H1 (cell line): ENCODE results near the gene BCL6B.

Experiments
- BACH1 ChIP-seq: IDR thresholded peaks from 2 replicates; pipeline ENCODE4 v1.6.1; 2012; ENCODE audit warnings: low read length, improper control_type of control experiment
- CREB1 ChIP-seq: IDR thresholded peaks from 2 replicates; pipeline ENCODE4 v1.6.1; 2012; ENCODE audit warnings: inconsistent platforms
- CTBP2 ChIP-seq: IDR thresholded peaks from 2 replicates; pipeline ENCODE4 v1.7.0; 2011; ENCODE audit warnings: borderline replicate concordance, mild to moderate bottlenecking, moderate library complexity, mixed read lengths, low read length; ENCODE audit not compliant: insufficient read depth, insufficient read length
- EGR1 ChIP-seq: IDR thresholded peaks from 2 replicates; pipeline ENCODE4 v1.6.1; 2011; ENCODE audit warnings: low read depth, low read length, borderline replicate concordance
- EZH2 ChIP-seq: fragments of 200-600 bp; sonication (generic); IDR thresholded peaks from 2 replicates; pipeline ENCODE4 v1.7.1; 2012; ENCODE audit warnings: low read depth, mild to moderate bottlenecking, moderate library complexity, low read length, inconsistent platforms; ENCODE audit not compliant: severe bottlenecking
- JUND ChIP-seq: IDR thresholded peaks from 2 replicates; pipeline ENCODE4 v1.6.1; 2011; ENCODE audit warnings: mild to moderate bottlenecking, improper control_type of control experiment, low read length
- NRF1 ChIP-seq: IDR thresholded peaks from 2 replicates; pipeline ENCODE4 v1.6.1; 2011; ENCODE audit warnings: mild to moderate bottlenecking, low read depth, low read length, improper control_type of control experiment
- POLR2A ChIP-seq, 2 experiments: IDR thresholded peaks; 1 replicate in 1 of 2; 2 replicates in 1 of 2; pipeline ENCODE4 v1.6.1; 2011; ENCODE audit warnings: low read depth in 2 of 2, low read length in 2 of 2, mild to moderate bottlenecking in 2 of 2; ENCODE audit errors: control extremely low read depth in 1 of 2
- RAD21 ChIP-seq, 2 experiments: IDR thresholded peaks in 1 of 2; conservative IDR thresholded peaks in 1 of 2; 2 replicates each; pipeline ENCODE4 v1.6.1; 2011; ENCODE audit warnings: low read depth in 2 of 2, low read length in 2 of 2, improper control_type of control experiment in 1 of 2, inconsistent platforms in 1 of 2, mild to moderate bottlenecking in 1 of 2, moderate library complexity in 1 of 2
- SP1 ChIP-seq: IDR thresholded peaks from 2 replicates; pipeline ENCODE4 v1.6.1; 2011; ENCODE audit warnings: low read depth, low read length
- TAF1 ChIP-seq: IDR thresholded peaks from 2 replicates; pipeline ENCODE4 v1.6.1; 2011; ENCODE audit warnings: mild to moderate bottlenecking, low read depth, low read length
- TBP ChIP-seq: IDR thresholded peaks from 2 replicates; pipeline ENCODE4 v1.6.1; 2011; ENCODE audit warnings: low read depth, low read length, improper control_type of control experiment
- YY1 ChIP-seq: IDR thresholded peaks from 2 replicates; pipeline ENCODE4 v1.6.1; 2011; ENCODE audit warnings: low read depth, mild to moderate bottlenecking, low read length
- TF ChIP-seq, protein P1 (sequence below), 3 experiments: IDR thresholded peaks; 1 replicate in 2 of 3; 2 replicates in 1 of 3; pipeline versions ENCODE4 v1.5.1 to v1.6.1; 2011; ENCODE audit warnings: low read length in 3 of 3, mild to moderate bottlenecking in 3 of 3, inconsistent platforms in 2 of 3, low read depth in 1 of 3, moderate library complexity in 1 of 3; ENCODE audit not compliant: insufficient read depth in 1 of 3; ENCODE audit errors: control extremely low read depth in 1 of 3

DNA sequence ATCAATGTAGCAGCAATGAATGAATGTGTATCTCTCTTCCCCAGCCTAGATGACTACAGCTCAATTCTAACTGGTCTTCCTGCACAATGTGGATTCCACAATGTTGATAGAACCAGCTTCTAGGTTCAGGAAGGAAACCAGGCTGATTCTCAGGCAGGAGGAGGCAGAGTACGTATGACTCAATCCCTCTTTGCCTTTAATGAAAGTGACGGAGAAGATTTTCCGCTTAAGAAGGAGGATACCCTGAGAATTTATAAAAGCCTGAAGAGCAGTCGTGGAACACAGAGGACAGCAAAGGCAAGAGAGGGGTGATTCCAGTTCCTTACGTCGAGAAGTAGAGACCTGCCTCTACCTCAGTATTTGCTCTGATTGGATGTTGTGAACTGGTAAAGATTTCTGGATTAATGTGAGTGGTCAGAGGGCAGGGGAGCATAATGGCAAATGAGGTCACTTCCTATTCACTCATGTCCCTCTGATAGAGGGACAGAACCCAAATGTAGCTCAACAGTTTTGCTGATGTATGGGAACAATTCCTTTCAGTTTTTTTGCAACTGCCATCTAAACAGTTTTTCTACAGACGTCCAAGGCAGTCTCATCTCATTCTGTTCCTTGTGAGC is 36.1 kb downstream of the BCL6B start:
- TF ChIP-seq RAD21 (IDR thresholded peaks at IDR 0.05 in 1 of 2, conservative IDR thresholded peaks at IDR 0.05 in 1 of 2; ENCODE audit: low read depth in 2 of 2, low read length in 2 of 2), result no peak
- no peak for TF ChIP-seq YY1
- TF ChIP-seq EZH2, result no peak
- no peak for TF ChIP-seq SP1
- TF ChIP-seq JUND, result no peak
- no peak for TF ChIP-seq NRF1
- TF ChIP-seq, protein P1, sequence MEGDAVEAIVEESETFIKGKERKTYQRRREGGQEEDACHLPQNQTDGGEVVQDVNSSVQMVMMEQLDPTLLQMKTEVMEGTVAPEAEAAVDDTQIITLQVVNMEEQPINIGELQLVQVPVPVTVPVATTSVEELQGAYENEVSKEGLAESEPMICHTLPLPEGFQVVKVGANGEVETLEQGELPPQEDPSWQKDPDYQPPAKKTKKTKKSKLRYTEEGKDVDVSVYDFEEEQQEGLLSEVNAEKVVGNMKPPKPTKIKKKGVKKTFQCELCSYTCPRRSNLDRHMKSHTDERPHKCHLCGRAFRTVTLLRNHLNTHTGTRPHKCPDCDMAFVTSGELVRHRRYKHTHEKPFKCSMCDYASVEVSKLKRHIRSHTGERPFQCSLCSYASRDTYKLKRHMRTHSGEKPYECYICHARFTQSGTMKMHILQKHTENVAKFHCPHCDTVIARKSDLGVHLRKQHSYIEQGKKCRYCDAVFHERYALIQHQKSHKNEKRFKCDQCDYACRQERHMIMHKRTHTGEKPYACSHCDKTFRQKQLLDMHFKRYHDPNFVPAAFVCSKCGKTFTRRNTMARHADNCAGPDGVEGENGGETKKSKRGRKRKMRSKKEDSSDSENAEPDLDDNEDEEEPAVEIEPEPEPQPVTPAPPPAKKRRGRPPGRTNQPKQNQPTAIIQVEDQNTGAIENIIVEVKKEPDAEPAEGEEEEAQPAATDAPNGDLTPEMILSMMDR (IDR thresholded peaks at IDR 0.05; ENCODE audit: control extremely low read depth in 1 of 3, insufficient read depth in 1 of 3, low read depth in 1 of 3, low read length in 3 of 3), result no peak
- TF ChIP-seq BACH1, result no peak
- TF ChIP-seq CREB1, result no peak
- TF ChIP-seq CTBP2, result no peak
- TF ChIP-seq TAF1, result no peak
- no peak for TF ChIP-seq EGR1
- no peak for TF ChIP-seq POLR2A (IDR thresholded peaks at IDR 0.05; ENCODE audit: control extremely low read depth in 1 of 2, low read depth in 2 of 2, low read length in 2 of 2)
- TF ChIP-seq TBP, result no peak
